NCI-H2171 (cell line): ENCODE measurements around the gene TTLL11.
A peak's percentile ranks its signal among the peaks of the same experiment; 100 is the strongest.

Source experiments
- DNase-seq: peaks from one replicate; lab custom pipeline; 2025; lab: John Stamatoyannopoulos, UW

Gene TTLL11

GRCh38 chr9:122092611-122093506 lies at the start of gene TTLL11:
Gene TTLL11, minus strand, starts transcription at chr9:122093308. Its CDS starts 160 bp downstream, at chr9:122093148.
- DNase-seq: peak; percentile 89

DNA sequence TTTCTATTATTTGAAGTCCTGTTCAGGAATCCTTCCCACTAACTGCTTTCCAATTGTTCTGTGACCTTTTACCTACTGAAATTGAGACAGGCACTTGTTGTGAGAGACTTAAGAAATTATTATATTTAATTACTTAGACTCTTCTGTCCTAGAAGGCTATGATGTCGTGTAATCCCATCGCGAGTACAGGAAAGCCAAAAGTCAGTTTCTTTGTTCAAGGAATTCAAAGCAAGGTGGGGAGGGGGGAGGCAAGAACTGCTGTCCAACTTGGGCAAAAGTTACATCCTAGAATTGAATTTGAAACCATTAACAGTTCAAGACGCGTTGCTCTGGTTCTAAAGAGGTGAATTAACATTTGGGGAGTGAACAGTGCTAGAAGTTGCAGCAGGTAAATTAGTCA lies 48.6 kb upstream of the TTLL11 start:
- no peak for DNase-seq

DNA sequence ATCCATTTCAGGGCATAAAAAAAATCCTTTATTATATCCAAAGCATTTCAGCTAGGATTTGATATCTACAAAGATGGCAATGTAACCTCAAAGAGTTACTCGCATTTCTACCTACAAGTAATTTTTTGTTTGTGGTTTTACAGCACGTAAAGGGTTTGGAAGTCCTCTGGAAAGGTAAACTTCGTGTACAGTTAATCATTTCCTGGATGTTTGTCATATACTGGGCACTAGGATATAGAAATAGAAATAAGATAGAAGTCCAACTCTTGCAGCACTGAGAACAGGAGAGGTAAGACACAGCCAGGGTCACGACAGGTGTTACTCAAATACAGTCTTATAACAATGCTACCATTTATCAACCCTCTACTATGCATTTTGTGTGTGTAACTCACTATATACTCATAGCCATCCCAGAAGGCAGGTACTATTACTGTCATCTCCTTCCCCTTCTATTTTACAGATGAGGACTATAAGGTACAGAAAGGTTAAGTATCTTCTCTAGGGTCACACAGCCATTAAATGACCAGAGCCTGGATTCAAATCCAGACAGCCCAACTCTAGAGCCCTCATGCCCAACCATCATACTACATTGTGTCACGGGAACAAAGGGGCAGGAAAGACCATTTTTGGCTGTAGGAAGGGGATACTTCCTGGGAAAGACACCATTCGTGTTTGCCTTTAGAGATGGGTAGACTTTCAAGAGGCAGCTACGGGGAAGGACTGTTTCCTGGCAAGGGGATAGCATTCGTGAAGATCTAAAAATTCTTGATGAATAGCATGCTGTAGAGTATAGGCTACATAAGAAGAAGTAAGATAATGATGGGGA lies 47.5 kb upstream of the TTLL11 start:
- DNase-seq: no peak

- DNase-seq: no peak
Observed at GRCh38 chr9:122138560-122139268, 45.6 kb upstream of the TTLL11 start.

DNA sequence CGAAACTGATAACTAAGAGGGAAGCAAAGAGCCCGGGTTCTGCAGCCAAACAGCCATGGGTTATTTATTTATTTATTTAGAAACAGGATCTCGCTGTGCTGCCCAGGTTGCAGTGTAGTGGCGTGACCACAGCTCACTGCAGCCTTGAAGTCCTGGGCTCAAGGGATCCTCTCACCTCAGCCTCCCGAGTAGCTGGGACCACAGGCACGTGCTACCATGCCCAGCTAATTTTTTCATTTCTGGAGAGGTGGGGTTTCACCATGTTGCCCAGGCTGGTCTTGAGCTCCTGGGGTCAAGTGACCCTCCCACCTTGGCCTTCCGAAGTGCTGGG lies 42.4 kb upstream of the TTLL11 start:
- no peak for DNase-seq

DNA sequence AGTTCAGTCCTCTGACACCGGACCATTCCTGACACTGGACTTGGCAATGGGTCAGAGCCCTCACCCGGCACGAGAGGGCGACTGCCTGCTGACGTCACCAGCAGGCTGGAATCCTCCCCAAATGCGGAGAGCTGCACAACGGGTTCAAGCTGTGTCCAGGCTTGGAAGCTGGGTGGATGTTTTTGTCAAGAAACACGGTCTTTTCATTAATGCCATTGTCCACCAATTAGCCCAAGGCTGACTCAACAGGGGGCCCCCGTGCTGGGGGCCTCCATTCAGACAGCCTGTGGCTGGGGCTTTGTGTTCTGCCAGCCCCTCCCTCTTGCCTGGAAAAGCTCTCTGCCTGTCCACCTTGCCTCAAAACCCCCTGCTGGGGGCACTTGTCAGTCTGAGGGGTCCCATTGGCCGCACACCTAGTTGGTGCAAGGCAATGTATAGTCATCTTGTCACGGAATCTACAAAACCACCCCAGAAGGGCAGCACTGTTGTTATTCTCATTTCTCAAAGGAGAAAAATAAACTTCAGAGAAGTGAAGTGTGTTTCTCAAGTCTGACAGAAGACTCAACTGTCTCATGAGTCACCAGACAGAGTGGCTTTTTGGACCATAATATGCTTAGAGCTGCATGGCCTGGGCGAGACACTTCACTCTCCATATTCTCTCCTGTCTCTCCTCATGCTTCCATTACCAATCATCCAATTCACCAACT lies 41.9 kb upstream of the TTLL11 start:
- no peak for DNase-seq

DNA sequence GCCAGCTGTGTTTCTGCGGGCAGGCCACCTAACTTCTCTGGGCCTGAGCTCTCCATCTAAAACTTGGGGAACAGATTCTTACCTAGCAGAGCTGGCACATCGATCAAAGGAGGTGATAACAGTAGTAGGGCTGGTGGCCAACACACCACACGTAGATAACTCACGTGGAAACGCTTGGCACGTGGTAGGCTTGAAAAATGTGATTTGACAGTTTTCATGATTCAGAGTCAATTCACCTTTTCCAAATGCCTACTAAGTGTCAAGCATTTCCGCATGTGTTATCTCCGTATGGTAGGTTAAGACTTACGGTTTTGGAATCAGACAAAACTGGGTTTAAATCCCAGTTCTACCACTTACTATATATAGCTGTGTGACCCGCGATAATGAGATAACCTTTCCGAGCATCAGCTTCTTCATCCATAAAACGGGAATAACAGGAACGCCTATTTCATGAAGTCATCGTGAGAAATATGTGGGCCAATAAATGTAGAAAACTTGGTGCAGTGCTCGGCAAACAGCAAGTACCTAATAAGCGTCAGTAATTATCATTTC lies 41.0 kb upstream of the TTLL11 start:
- no peak for DNase-seq

- no peak for DNase-seq
Observed at GRCh38 chr9:122133263-122133983, 40.3 kb upstream of the TTLL11 start.

GRCh38 chr9:122132539-122132938 lies 39.4 kb upstream of the TTLL11 start:
- no peak for DNase-seq

DNA sequence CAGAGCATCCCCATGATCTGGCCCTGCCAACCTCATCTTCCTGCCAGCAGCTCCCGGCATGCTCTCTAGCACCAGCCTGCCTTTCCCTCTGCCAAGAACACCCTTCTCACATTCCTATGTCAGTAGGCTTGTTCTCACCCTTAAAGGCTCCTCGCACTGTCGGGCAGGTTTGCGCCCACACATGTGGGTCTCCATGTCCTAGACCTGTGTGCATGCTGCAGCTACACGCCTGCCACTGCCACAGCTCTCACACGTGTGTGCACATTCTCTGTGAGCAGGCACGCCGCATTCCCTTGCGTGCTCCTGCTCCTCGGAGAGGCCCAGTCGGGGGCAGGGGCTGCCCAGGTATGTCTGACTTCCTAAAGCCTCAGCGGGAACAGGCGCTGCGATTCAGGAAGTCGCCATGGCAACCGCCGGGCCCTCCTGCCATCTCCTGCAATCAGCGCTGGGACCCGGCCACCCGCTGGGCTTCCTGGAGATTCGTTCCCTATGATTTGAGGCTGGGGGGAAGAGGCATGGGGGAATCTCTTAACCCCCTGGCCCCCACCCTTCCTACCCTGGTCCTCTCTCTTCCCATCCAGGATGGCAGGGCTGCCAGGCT lies 38.4 kb upstream of the TTLL11 start:
- peak; percentile 39 for DNase-seq

DNA sequence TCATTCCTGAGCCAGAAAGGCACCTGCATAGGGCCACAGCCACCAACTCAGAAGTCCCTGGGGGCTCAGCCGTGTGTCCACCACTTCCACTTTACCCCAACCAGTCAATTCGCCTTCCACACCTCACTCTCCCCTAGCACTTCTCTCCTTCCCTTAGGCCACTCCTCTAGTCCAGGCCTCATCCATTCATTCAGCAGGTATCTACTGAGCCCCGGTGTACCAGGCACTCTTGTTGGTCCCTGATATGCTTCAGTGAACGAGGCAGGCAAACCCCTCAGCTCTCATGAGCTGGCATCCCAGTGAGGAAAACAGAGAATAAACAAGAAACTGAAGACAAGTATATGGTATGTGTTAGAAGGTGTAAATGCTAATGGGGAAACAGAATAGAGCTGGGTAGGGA lies 37.7 kb upstream of the TTLL11 start:
- DNase-seq: no peak

- no peak for DNase-seq
Observed at GRCh38 chr9:122129969-122130368, 36.9 kb upstream of the TTLL11 start.

DNA sequence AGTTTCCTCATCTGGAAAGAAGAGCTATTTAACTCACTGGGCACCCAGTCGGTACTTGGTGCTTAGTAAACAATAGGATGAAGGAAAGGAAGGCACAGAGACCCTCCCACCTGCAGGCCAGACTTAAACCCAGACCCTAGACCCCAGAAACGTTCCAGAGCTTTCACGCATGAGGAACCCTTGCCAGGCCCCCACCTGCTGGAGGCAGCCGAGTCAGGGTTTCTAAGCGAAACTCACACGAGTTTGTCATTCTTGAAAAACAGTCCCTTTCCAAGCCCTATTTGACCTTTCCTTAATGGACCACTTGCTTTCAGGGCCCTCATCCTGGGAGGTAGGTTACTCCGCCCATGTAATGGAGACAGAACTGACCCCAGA lies 35.8 kb upstream of the TTLL11 start:
- no peak for DNase-seq

DNA sequence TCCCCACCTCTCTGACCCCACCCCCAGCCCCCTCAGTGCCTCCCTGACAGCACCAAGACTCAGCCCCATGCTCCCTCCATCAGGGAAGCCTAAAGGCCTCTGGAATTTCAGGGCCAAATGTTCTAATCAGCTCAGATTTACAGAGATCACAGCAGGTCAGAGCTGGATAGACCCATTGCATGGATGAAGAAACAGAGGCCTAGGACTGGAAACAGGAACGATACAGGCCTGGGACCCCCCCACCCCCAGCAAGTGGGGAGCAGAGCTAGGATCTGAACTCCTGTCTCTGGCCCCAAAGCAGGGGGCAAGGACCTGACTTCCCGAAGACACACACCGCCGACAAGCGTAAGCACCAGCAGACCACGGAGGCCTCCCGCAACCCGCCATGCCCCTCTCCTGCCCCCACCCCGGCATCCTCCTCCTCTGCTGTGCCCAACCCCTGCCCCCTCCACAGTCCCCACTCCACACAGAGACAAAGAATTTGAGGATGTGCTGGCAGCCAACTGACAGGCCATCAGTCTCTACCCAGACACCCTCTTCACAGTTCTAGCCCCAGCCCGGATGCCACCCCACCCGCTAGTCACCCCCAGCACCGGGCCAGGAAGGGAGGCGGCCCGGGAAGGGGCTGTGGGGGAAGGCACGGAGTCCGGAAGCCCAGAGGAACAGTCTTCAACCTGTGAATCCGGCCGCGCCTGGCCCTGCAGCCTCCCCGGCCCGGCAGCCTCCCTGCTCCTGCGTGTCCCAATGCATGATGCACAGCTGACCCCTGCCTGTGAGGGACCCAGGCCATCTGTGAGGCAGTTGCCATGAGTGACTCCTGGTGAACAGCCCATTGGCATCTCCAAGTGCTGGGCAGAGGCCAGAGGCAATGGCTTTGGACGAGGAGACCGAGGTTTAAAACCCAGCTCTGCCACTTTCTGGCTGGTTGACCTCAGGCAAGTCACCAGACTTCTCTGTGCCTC lies 35.2 kb upstream of the TTLL11 start:
- no peak for DNase-seq

DNA sequence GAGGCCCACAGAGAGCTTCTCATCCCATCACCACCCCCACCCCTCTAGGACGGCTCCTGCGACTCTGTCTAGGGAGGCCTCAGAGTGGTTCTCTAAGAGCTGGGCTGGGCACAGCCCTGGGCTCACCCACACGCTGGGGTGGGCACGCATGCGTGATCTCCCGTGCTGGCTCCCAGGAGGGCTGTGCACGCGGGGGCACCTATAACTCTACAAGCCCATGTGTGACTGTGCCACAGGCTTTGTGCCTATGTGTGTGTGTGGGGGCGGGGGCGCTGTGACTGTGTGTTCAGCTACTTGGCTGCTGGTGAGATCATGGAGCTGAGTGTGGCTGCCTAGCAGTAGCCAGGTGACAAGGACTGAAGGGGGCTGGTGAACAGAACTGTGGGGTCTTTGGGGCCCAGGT lies 34.3 kb upstream of the TTLL11 start:
- no peak for DNase-seq

DNA sequence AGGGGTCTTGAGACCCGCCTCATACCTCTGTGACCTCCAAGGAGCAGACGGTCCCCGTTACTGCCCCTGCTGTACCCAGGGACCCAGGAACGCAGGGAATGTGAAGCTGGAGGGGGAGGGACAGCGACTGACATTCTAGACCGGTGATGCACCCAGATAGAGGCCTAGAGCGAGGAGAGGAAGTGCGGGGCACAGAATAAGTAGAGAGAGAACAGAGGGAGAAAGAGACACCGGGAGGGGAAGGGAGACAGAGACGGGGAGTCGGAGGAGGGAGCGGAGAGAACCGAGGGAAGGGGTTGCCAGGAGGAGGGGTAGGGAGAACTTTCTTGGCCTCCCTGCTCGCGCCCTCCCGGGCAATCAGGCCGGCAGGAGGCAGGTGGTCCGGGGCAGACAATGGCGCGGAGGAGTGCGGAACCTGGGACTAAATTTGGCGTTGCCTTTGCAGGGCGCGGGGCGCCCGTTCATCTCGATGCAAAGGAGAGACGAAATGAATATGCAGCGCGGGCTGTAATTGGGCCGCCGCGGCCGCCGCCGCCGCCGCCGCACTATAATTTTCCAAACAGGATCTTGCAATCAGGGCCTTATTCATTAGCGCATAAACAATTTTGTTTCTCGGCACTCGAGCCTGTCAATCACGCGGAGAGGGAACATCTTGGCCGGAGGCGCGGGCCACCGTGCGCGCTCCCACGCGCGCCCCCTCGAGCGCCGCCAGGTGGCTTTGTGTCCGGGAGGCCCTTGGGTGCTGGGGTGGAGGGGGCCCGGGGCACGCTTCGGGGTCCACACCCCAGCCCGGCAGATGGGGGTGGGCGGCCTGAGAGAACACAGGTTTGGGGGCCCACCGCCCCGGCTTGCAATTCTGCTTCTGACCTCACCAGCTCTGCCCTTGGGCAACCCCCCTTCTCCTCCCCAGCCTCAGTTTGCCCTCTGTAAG lies 33.5 kb upstream of the TTLL11 start:
- DNase-seq: no peak

- no peak for DNase-seq
Observed at GRCh38 chr9:122125509-122126330, 32.6 kb upstream of the TTLL11 start.

- peak; percentile 48 for DNase-seq
Observed at GRCh38 chr9:122125158-122125508, 32.0 kb upstream of the TTLL11 start.
